SJCRH30 (cell line): ENCODE data around the gene OR3A3. TPM values are rescaled to one million over a fixed set of nuclear protein-coding genes. Genes with fewer than 3 reads are reported as not detected.
"Not testable (repeated sequence)": the region's sequence is repeated elsewhere in the genome, so short reads cannot be mapped to it uniquely, and the experiment has no call there.

Experiments used
- DNase-seq, 2 experiments: peaks; one replicate each; pipeline ENCODE4 v3.0.0-alpha.2; 2015 to 2020
- H3K27ac ChIP-seq: fragments of 250-450 bp; sonication (Bioruptor Pico); 2 replicates; pipeline ENCODE4 v1.5.1; 2020; ENCODE audit warnings: mild to moderate bottlenecking, moderate library complexity
- H3K27me3 ChIP-seq: fragments of 250-450 bp; sonication (Bioruptor Pico); 2 replicates; pipeline ENCODE4 v1.5.1; 2020; ENCODE audit warnings: mild to moderate bottlenecking, moderate library complexity
- H3K36me3 ChIP-seq: fragments of 250-450 bp; sonication (Bioruptor Pico); 2 replicates; pipeline ENCODE4 v1.5.1; 2020; ENCODE audit warnings: mild to moderate bottlenecking, moderate library complexity
- H3K4me1 ChIP-seq: fragments of 250-450 bp; sonication (Bioruptor Pico); 2 replicates; pipeline ENCODE4 v1.5.1; 2020; ENCODE audit warnings: mild to moderate bottlenecking, moderate library complexity
- H3K4me3 ChIP-seq: fragments of 250-450 bp; sonication (Bioruptor Pico); 2 replicates; pipeline ENCODE4 v1.5.1; 2020; ENCODE audit warnings: mild to moderate bottlenecking, moderate library complexity
- H3K9me3 ChIP-seq: fragments of 250-450 bp; sonication (Bioruptor Pico); replicated peaks from 2 replicates; pipeline ENCODE4 v1.5.1; 2020; ENCODE audit warnings: mild to moderate bottlenecking, moderate library complexity
- total RNA-seq: library from RNA; depleted of rRNA; stranded (reverse); fragments of >200 nt; shearing (Covaris generic); gene quantifications from 2 replicates; pipeline ENCODE4 v1.2.3, GENCODE V29; 2014; rRNA removed

The OR3A3 gene
- not detected in 2 replicates for total RNA-seq

GRCh38 chr17:3411070-3411469 is at the start of gene OR3A3:
OR3A3 (plus strand) TSS chr17:3411370.
- no peaks in the 10 kb centered on the region for H3K36me3 ChIP-seq

GRCh38 chr17:3371167-3371566 is 40.0 kb upstream of the OR3A3 start:
- not testable (repeated sequence) for H3K27me3 ChIP-seq, H3K4me1 ChIP-seq, DNase-seq, H3K36me3 ChIP-seq, H3K27ac ChIP-seq, H3K4me3 ChIP-seq, H3K9me3 ChIP-seq

More at GRCh38 chr17:3411070-3411469, at the start of gene OR3A3:
- no peaks in the 10 kb centered on the region for H3K27me3 ChIP-seq
- no peak for DNase-seq
- no peak within 1 kb of the TSS for H3K4me3 ChIP-seq
- H3K27ac ChIP-seq, result no peak within 1 kb of the TSS
- H3K9me3 ChIP-seq, result no peaks in the 10 kb centered on the region
- no peaks in the 10 kb centered on the region for H3K4me1 ChIP-seq

- H3K36me3 ChIP-seq, result no peaks in the 10 kb centered on the region
- no peak for DNase-seq
- no peaks in the 10 kb centered on the region for H3K27me3 ChIP-seq
- H3K9me3 ChIP-seq, result no peaks in the 10 kb centered on the region
- no peaks in the 10 kb centered on the region for H3K4me1 ChIP-seq
- H3K4me3 ChIP-seq, result no peak overlapping the region
- no peak overlapping the region for H3K27ac ChIP-seq
Measured at GRCh38 chr17:3378321-3378720, 32.8 kb upstream of the OR3A3 start.

- no peaks in the 10 kb centered on the region for H3K9me3 ChIP-seq
- no peaks in the 10 kb centered on the region for H3K4me1 ChIP-seq
- no peak for DNase-seq
- H3K36me3 ChIP-seq, result no peaks in the 10 kb centered on the region
- no peak overlapping the region for H3K27ac ChIP-seq
- H3K4me3 ChIP-seq, result no peak overlapping the region
- H3K27me3 ChIP-seq, result no peaks in the 10 kb centered on the region
Measured at GRCh38 chr17:3381957-3382356, 29.2 kb upstream of the OR3A3 start.

GRCh38 chr17:3385869-3386816 is 25.0 kb upstream of the OR3A3 start, which contains the start of gene OR3A2:
OR3A2 (minus strand) TSS chr17:3386308.
- H3K9me3 ChIP-seq, result no peaks in the 10 kb centered on the region
- no peaks in the 10 kb centered on the region for H3K4me1 ChIP-seq
- H3K27me3 ChIP-seq, result no peaks in the 10 kb centered on the region
- no peak for DNase-seq
- no peaks in the 10 kb centered on the region for H3K36me3 ChIP-seq
- H3K4me3 ChIP-seq, result no peak within 1 kb of the TSS
- no peak within 1 kb of the TSS for H3K27ac ChIP-seq

GRCh38 chr17:3389791-3390190 is 21.4 kb upstream of the OR3A3 start:
- no peaks in the 10 kb centered on the region for H3K27me3 ChIP-seq
- H3K27ac ChIP-seq, result no peak overlapping the region
- H3K9me3 ChIP-seq, result no peaks in the 10 kb centered on the region
- H3K4me3 ChIP-seq, result no peak overlapping the region
- H3K4me1 ChIP-seq, result no peaks in the 10 kb centered on the region
- no peaks in the 10 kb centered on the region for H3K36me3 ChIP-seq
- no peak for DNase-seq

GRCh38 chr17:3397801-3398200 is 13.4 kb upstream of the OR3A3 start:
- not testable (repeated sequence) for H3K27me3 ChIP-seq, H3K4me1 ChIP-seq, H3K36me3 ChIP-seq, H3K9me3 ChIP-seq, H3K4me3 ChIP-seq, H3K27ac ChIP-seq
- peak; percentile 23 to 34 for DNase-seq

GRCh38 chr17:3398310-3398709 is 12.9 kb upstream of the OR3A3 start, which contains the start of gene OR1E1:
OR1E1 (minus strand) TSS chr17:3398410; CDS start chr17:3398410, 0 bp downstream.
- Histone ChIP-seq H3K27ac (no peak within 1 kb of the TSS), H3K4me3 (no peak within 1 kb of the TSS), H3K27me3 (no peaks in the 10 kb centered on the region), H3K36me3 (no peaks in the 10 kb centered on the region), H3K9me3 (no peaks in the 10 kb centered on the region), H3K4me1 (no peaks in the 10 kb centered on the region)
- no peak for DNase-seq

- peak; percentile 9 to 22 for DNase-seq
- no peak overlapping the region for H3K27ac ChIP-seq
- H3K27me3 ChIP-seq, result no peaks in the 10 kb centered on the region
- no peaks in the 10 kb centered on the region for H3K9me3 ChIP-seq
- no peaks in the 10 kb centered on the region for H3K36me3 ChIP-seq
- H3K4me3 ChIP-seq, result no peak overlapping the region
- no peaks in the 10 kb centered on the region for H3K4me1 ChIP-seq
Measured at GRCh38 chr17:3400055-3400454, 11.1 kb upstream of the OR3A3 start.

- Histone ChIP-seq H3K27ac (no peak overlapping the region), H3K27me3 (no peaks in the 10 kb centered on the region), H3K36me3 (no peaks in the 10 kb centered on the region), H3K9me3 (no peaks in the 10 kb centered on the region), H3K4me3 (no peak overlapping the region), H3K4me1 (no peaks in the 10 kb centered on the region)
- DNase-seq, result no peak
Measured at GRCh38 chr17:3401786-3402185, 9.4 kb upstream of the OR3A3 start.

GRCh38 chr17:3403856-3404255 is 7.3 kb upstream of the OR3A3 start:
- not testable (repeated sequence) for H3K9me3 ChIP-seq, H3K4me3 ChIP-seq, H3K27ac ChIP-seq, H3K27me3 ChIP-seq, DNase-seq, H3K4me1 ChIP-seq, H3K36me3 ChIP-seq

GRCh38 chr17:3412216-3412615 is 1.0 kb downstream of the OR3A3 start:
- not testable (repeated sequence) for H3K4me1 ChIP-seq, H3K27ac ChIP-seq, H3K27me3 ChIP-seq, H3K4me3 ChIP-seq, H3K9me3 ChIP-seq, H3K36me3 ChIP-seq, DNase-seq

GRCh38 chr17:3415610-3416009 is 4.4 kb downstream of the OR3A3 start:
- Histone ChIP-seq H3K27me3 (no peaks in the 10 kb centered on the region), H3K4me1 (no peaks in the 10 kb centered on the region), H3K9me3 (no peaks in the 10 kb centered on the region), H3K4me3 (no peak overlapping the region), H3K36me3 (no peaks in the 10 kb centered on the region), H3K27ac (no peak overlapping the region)
- no peak for DNase-seq

- no peaks in the 10 kb centered on the region for H3K4me1 ChIP-seq
- no peak overlapping the region for H3K27ac ChIP-seq
- no peaks in the 10 kb centered on the region for H3K9me3 ChIP-seq
- H3K27me3 ChIP-seq, result no peaks in the 10 kb centered on the region
- no peak overlapping the region for H3K4me3 ChIP-seq
- no peak for DNase-seq
- no peaks in the 10 kb centered on the region for H3K36me3 ChIP-seq
Measured at GRCh38 chr17:3418222-3418621, 7.1 kb downstream of the OR3A3 start.

GRCh38 chr17:3433215-3433614 is 22.0 kb downstream of the OR3A3 start:
- H3K4me1 ChIP-seq, H3K27ac ChIP-seq, H3K9me3 ChIP-seq, H3K36me3 ChIP-seq, H3K4me3 ChIP-seq, H3K27me3 ChIP-seq: not testable (repeated sequence)
- DNase-seq, result peak; percentile 31 to 36

- no peaks in the 10 kb centered on the region for H3K9me3 ChIP-seq
- H3K4me1 ChIP-seq, result no peaks in the 10 kb centered on the region
- H3K36me3 ChIP-seq, result no peaks in the 10 kb centered on the region
- H3K27ac ChIP-seq, result no peak within 1 kb of the TSS
- no peak for DNase-seq
- H3K4me3 ChIP-seq, result no peak within 1 kb of the TSS
- no peaks in the 10 kb centered on the region for H3K27me3 ChIP-seq
Measured at GRCh38 chr17:3433741-3434140, 22.6 kb downstream of the OR3A3 start, which contains the start of gene OR1E2. OR1E2 (minus strand) TSS chr17:3433841; CDS start chr17:3433841, 0 bp downstream.
